H9 (cell line): ENCODE results near the gene GFRA1. TPM values are rescaled to one million over a fixed set of nuclear protein-coding genes. Genes with fewer than 3 reads are reported as not detected.

ENCODE experiments used
- DNase-seq: peaks from one replicate; pipeline ENCODE4 v3.0.0-alpha.2; 2017
- H2AFZ ChIP-seq: one replicate; pipeline ENCODE4 v1.6.1; 2013; ENCODE audit warnings: mild to moderate bottlenecking, low read length, control low read depth, moderate library complexity
- H2AK5ac ChIP-seq: 2 replicates; pipeline ENCODE4 v1.6.1; 2013; ENCODE audit warnings: low read length, control low read depth, mixed read lengths; ENCODE audit not compliant: insufficient read length
- H2BK120ac ChIP-seq: one replicate; pipeline ENCODE4 v1.6.1; 2013; ENCODE audit warnings: low read depth, mild to moderate bottlenecking, low read length, control low read depth, inconsistent platforms; ENCODE audit not compliant: poor library complexity, severe bottlenecking
- H2BK12ac ChIP-seq: 2 replicates; pipeline ENCODE4 v1.6.1; 2013; ENCODE audit warnings: low read length, control low read depth, mixed read lengths, low read depth; ENCODE audit not compliant: insufficient read length
- H2BK15ac ChIP-seq: 2 replicates; pipeline ENCODE4 v1.6.1; 2013; ENCODE audit warnings: low read depth, low read length, control low read depth
- H2BK20ac ChIP-seq: one replicate; pipeline ENCODE4 v1.6.1; 2013; ENCODE audit warnings: low read depth, mild to moderate bottlenecking, low read length, control low read depth, inconsistent platforms; ENCODE audit not compliant: poor library complexity, severe bottlenecking
- H2BK5ac ChIP-seq: 2 replicates; pipeline ENCODE4 v1.6.1; 2013; ENCODE audit warnings: low read length, control low read depth, mixed read lengths; ENCODE audit not compliant: insufficient read length
- H3K14ac ChIP-seq: 2 replicates; pipeline ENCODE4 v1.6.1; 2013; ENCODE audit warnings: low read length, control low read depth; ENCODE audit not compliant: insufficient read depth
- H3K18ac ChIP-seq: 2 replicates; pipeline ENCODE4 v1.6.1; 2013; ENCODE audit warnings: low read depth, mild to moderate bottlenecking, mixed read lengths, low read length, control low read depth; ENCODE audit not compliant: insufficient read length
- H3K23ac ChIP-seq: 2 replicates; pipeline ENCODE4 v1.6.1; 2013; ENCODE audit warnings: low read length, control low read depth, mixed read lengths, low read depth; ENCODE audit not compliant: insufficient read length
- H3K23me2 ChIP-seq: 2 replicates; pipeline ENCODE4 v1.6.1; 2013; ENCODE audit warnings: low read depth, mild to moderate bottlenecking, mixed read lengths, low read length, control low read depth; ENCODE audit not compliant: insufficient read length, poor library complexity, severe bottlenecking
- H3K27ac ChIP-seq: 2 replicates; pipeline ENCODE4 v1.5.1; 2013; ENCODE audit warnings: low read length, control low read depth, mixed read lengths, low read depth; ENCODE audit not compliant: insufficient read length
- H3K27me3 ChIP-seq: 2 replicates; pipeline ENCODE4 v1.6.1; 2013; ENCODE audit warnings: low read length, control low read depth, inconsistent platforms; ENCODE audit not compliant: insufficient read depth
- H3K4ac ChIP-seq: 2 replicates; pipeline ENCODE4 v1.6.1; 2013; ENCODE audit warnings: low read depth, mild to moderate bottlenecking, control low read depth, inconsistent platforms, low read length, moderate library complexity
- H3K4me1 ChIP-seq: 2 replicates; pipeline ENCODE4 v1.6.1; 2013; ENCODE audit warnings: low read length, control low read depth, inconsistent platforms; ENCODE audit not compliant: insufficient read depth
- H3K4me2 ChIP-seq: 2 replicates; pipeline ENCODE4 v1.6.1; 2013; ENCODE audit warnings: low read length, control low read depth, mixed read lengths; ENCODE audit not compliant: insufficient read length, insufficient read depth
- H3K56ac ChIP-seq: 2 replicates; pipeline ENCODE4 v1.6.1; 2013; ENCODE audit warnings: low read depth, mild to moderate bottlenecking, mixed read lengths, low read length, control low read depth; ENCODE audit not compliant: insufficient read length
- H3K79me1 ChIP-seq: 2 replicates; pipeline ENCODE4 v1.6.1; 2013; ENCODE audit warnings: low read depth, mild to moderate bottlenecking, moderate library complexity, low read length, control low read depth, inconsistent platforms; ENCODE audit not compliant: insufficient read depth, poor library complexity, severe bottlenecking
- H3K79me2 ChIP-seq: 2 replicates; pipeline ENCODE4 v1.6.1; 2013; ENCODE audit warnings: low read length, control low read depth, inconsistent platforms; ENCODE audit not compliant: insufficient read depth
- H3K9ac ChIP-seq: 2 replicates; pipeline ENCODE4 v1.6.1; 2013; ENCODE audit warnings: low read length, control low read depth, mixed read lengths; ENCODE audit not compliant: insufficient read length; ENCODE audit errors: extremely low read depth
- H3K9me3 ChIP-seq: one replicate; pipeline ENCODE4 v1.6.1; 2013; ENCODE audit warnings: low read depth, low read length, inconsistent platforms; ENCODE audit not compliant: control insufficient read depth
- H3T11ph ChIP-seq: one replicate; pipeline ENCODE4 v1.6.1; 2013; ENCODE audit warnings: mild to moderate bottlenecking, low read length, control low read depth, inconsistent platforms
- H4K20me1 ChIP-seq: one replicate; pipeline ENCODE4 v1.6.1; 2013; ENCODE audit not compliant: control insufficient read depth, insufficient read length, insufficient read depth
- H4K5ac ChIP-seq: 2 replicates; pipeline ENCODE4 v1.6.1; 2013; ENCODE audit warnings: low read depth, mild to moderate bottlenecking, mixed read lengths, low read length, control low read depth; ENCODE audit not compliant: insufficient read length
- H4K8ac ChIP-seq: replicated peaks from 2 replicates; pipeline ENCODE4 v1.6.1; 2013; ENCODE audit warnings: low read length, control low read depth, mixed read lengths, low read depth; ENCODE audit not compliant: insufficient read length
- H4K91ac ChIP-seq: 2 replicates; pipeline ENCODE4 v1.6.1; 2013; ENCODE audit warnings: low read depth, mild to moderate bottlenecking, moderate library complexity, mixed read lengths, low read length, control low read depth; ENCODE audit not compliant: insufficient read length
- H3K27ac Mint-ChIP-seq, 3 experiments: 2 replicates in 2 of 3; 3 replicates in 1 of 3; pipeline ENCODE4 v1.8.0; 2020 to 2021; ENCODE audit warnings: mixed read lengths in 3 of 3, mild to moderate bottlenecking in 1 of 3, moderate library complexity in 1 of 3
- H3K27me3 Mint-ChIP-seq: 2 replicates; pipeline ENCODE4 v1.8.0; 2021; ENCODE audit warnings: low read depth, mild to moderate bottlenecking, moderate library complexity, mixed read lengths
- H3K36me3 Mint-ChIP-seq, 3 experiments: 2 replicates in 2 of 3; 3 replicates in 1 of 3; pipeline ENCODE4 v1.8.0; 2020 to 2021; ENCODE audit warnings: low read depth in 3 of 3, mixed read lengths in 3 of 3; ENCODE audit not compliant: insufficient read depth in 1 of 3
- H3K4me1 Mint-ChIP-seq, 2 experiments: 2 replicates each; pipeline ENCODE4 v1.8.0; 2020; ENCODE audit warnings: mixed read lengths in 2 of 2
- H3K4me3 Mint-ChIP-seq, 2 experiments: 2 replicates in 1 of 2; 3 replicates in 1 of 2; pipeline ENCODE4 v1.8.0; 2020 to 2021; ENCODE audit warnings: mild to moderate bottlenecking in 2 of 2, mixed read lengths in 2 of 2, moderate library complexity in 1 of 2
- H3K9me3 Mint-ChIP-seq, 2 experiments: 2 replicates in 1 of 2; 3 replicates in 1 of 2; pipeline ENCODE4 v1.8.0; 2020; ENCODE audit warnings: mild to moderate bottlenecking in 2 of 2, mixed read lengths in 2 of 2, moderate library complexity in 1 of 2
- CTCF ChIP-seq: fragments of 200-600 bp; sonication (generic); conservative IDR thresholded peaks from 3 replicates; pipeline ENCODE4 v1.8.0; 2021; ENCODE audit warnings: antibody characterized with exemption, mild to moderate bottlenecking
- WGBS: extraction: QIAGEN DNeasy Blood & Tissue Kit; methylation state at CpG from one replicate; pipeline ENCODE4 v1.1.7; 2013; ENCODE audit warnings: missing lambda C conversion rate, low lambda C conversion rate, mixed read lengths; ENCODE audit not compliant: insufficient read length; ENCODE audit errors: extremely low coverage; 5-methylcytosine and 5-hydroxymethylcytosine counted together
- total RNA-seq: library from RNA; stranded (reverse); gene quantifications from 2 replicates; pipeline ENCODE4 v1.2.1, GENCODE V29; 2021

The GFRA1 gene
- total RNA-seq, 1 experiment from 2014 or later = 0.24 TPM

- H3K27ac ChIP-seq = no peak overlapping the region
- no peaks in the 10 kb centered on the region for H3K79me1 ChIP-seq
- no peaks in the 10 kb centered on the region for H3K9me3 ChIP-seq
- H3K9me3 Mint-ChIP-seq = no peaks in the 10 kb centered on the region
- no peaks in the 10 kb centered on the region for H3K36me3 Mint-ChIP-seq
- no peak overlapping the region for H2BK12ac ChIP-seq
- H3K4me1 Mint-ChIP-seq = peaks cover 0 to 2% of the 10 kb centered on the region in 2 experiments; a peak in 2 of 4 replicates
- H3K27me3 Mint-ChIP-seq = peaks cover 1% of the 10 kb centered on the region; the same call in 1 of the 2 replicates
- no peak overlapping the region for H3K4ac ChIP-seq
- H3K23ac ChIP-seq = no peak overlapping the region
- H3K4me1 ChIP-seq = no peaks in the 10 kb centered on the region
- no peak overlapping the region for H3K4me2 ChIP-seq
- no peak overlapping the region for H4K91ac ChIP-seq
- H3K27ac Mint-ChIP-seq = no peak overlapping the region
- H3K14ac ChIP-seq = no peak overlapping the region
- H2BK15ac ChIP-seq = no peak overlapping the region
- TF ChIP-seq CTCF = no peak
- H3T11ph ChIP-seq = no peak overlapping the region
- no CpG with 5 or more reads among the region's 6 CpGs for WGBS
- DNase-seq = no peak
- no peak overlapping the region for H3K9ac ChIP-seq
- no peak overlapping the region for H4K5ac ChIP-seq
- H3K27me3 ChIP-seq = no peaks in the 10 kb centered on the region
- H3K4me3 Mint-ChIP-seq = no peak overlapping the region
- no peak overlapping the region for H2BK120ac ChIP-seq
- no peak overlapping the region for H3K18ac ChIP-seq
- H3K23me2 ChIP-seq = no peaks in the 10 kb centered on the region
- H4K8ac ChIP-seq = no peak overlapping the region
- no peak overlapping the region for H3K56ac ChIP-seq
- no peaks in the 10 kb centered on the region for H3K79me2 ChIP-seq
- no peak overlapping the region for H2BK5ac ChIP-seq
- H2AFZ ChIP-seq = no peak overlapping the region
- no peak overlapping the region for H2BK20ac ChIP-seq
- H4K20me1 ChIP-seq = no peaks in the 10 kb centered on the region
- H2AK5ac ChIP-seq = no peak overlapping the region
Observed at GRCh38 chr10:116226766-116227165, 46.2 kb downstream of the GFRA1 start.
